ENCODE measurements around the gene ZBTB17. TPM values are rescaled to one million over a fixed set of nuclear protein-coding genes. Genes with fewer than 3 reads are reported as not detected.

Gene ZBTB17
- total and polyA plus RNA-seq, 2 of the 8 experiments (the other 6 are each of a cell fraction or from before 2014, with no cell fraction given) = 24.7 to 36.2 TPM

- TF ChIP-seq HDAC6 (IDR thresholded peaks at IDR 0.05; ENCODE audit: low read depth, low read length) (no peak), HDAC2 (IDR thresholded peaks at IDR 0.05; ENCODE audit: borderline replicate concordance in 1 of 2, low read depth in 2 of 2, low read length in 2 of 2) (no peak), CBX5 (IDR thresholded peaks at IDR 0.05; ENCODE audit: low read depth, low read length) (no peak), ATF3 (IDR thresholded peaks at IDR 0.05; ENCODE audit: insufficient read depth, low read depth, low read length) (no peak), POLR2A (IDR thresholded peaks at IDR 0.05; ENCODE audit: control extremely low read depth in 1 of 2, low read depth in 2 of 2, low read length in 2 of 2) (no peak)
Measured at GRCh38 chr1:16007671-16008341, 31.9 kb upstream of the ZBTB17 start (continued).

Measured in H1 (cell line).